ENCODE measurements around the gene KNSTRN.

KNSTRN gene

GRCh38 chr15:40399370-40399769 lies 16.8 kb downstream of the KNSTRN start:
- DNase-seq (ENCODE audit: low read depth), result no peak

- DNase-seq (ENCODE audit: low read depth), result peak; percentile 94
These were observed 23.2 kb downstream of the KNSTRN start, which contains the start of gene IVD for GRCh38 chr15:40405501-40406381. TSS of gene IVD (plus strand) at chr15:40405795. CDS start at chr15:40405828, 33 bp downstream.

- DNase-seq (ENCODE audit: low read depth), result no peak
These were observed 24.9 kb downstream of the KNSTRN start for GRCh38 chr15:40407330-40407990.

- DNase-seq (ENCODE audit: low read depth), result no peak
These were observed 26.8 kb downstream of the KNSTRN start for GRCh38 chr15:40409366-40409765.

- no peak for DNase-seq (ENCODE audit: low read depth)
These were observed 28.0 kb downstream of the KNSTRN start for GRCh38 chr15:40410476-40410875.

- DNase-seq (ENCODE audit: low read depth), result no peak
These were observed 29.7 kb downstream of the KNSTRN start for GRCh38 chr15:40412095-40412759.

- DNase-seq (ENCODE audit: low read depth), result no peak
These were observed 30.5 kb downstream of the KNSTRN start for GRCh38 chr15:40413036-40413435.

- no peak for DNase-seq (ENCODE audit: low read depth)
These were observed 32.3 kb downstream of the KNSTRN start for GRCh38 chr15:40414816-40415215.

GRCh38 chr15:40415226-40415625 lies 32.7 kb downstream of the KNSTRN start:
- no peak for DNase-seq (ENCODE audit: low read depth)

- no peak for DNase-seq (ENCODE audit: low read depth)
These were observed 33.5 kb downstream of the KNSTRN start for GRCh38 chr15:40416056-40416455.

GRCh38 chr15:40418126-40418525 lies 35.6 kb downstream of the KNSTRN start:
- DNase-seq (ENCODE audit: low read depth), result no peak

- no peak for DNase-seq (ENCODE audit: low read depth)
These were observed 37.7 kb downstream of the KNSTRN start for GRCh38 chr15:40420071-40420713.

- DNase-seq (ENCODE audit: low read depth), result no peak
These were observed 38.3 kb downstream of the KNSTRN start for GRCh38 chr15:40420793-40421192.

- DNase-seq (ENCODE audit: low read depth), result peak; percentile 18
These were observed 39.0 kb downstream of the KNSTRN start for GRCh38 chr15:40421246-40422157.

GRCh38 chr15:40424483-40425115 lies 42.1 kb downstream of the KNSTRN start:
- DNase-seq (ENCODE audit: low read depth), result no peak

- no peak for DNase-seq (ENCODE audit: low read depth)
These were observed 43.2 kb downstream of the KNSTRN start for GRCh38 chr15:40425681-40426080.

- DNase-seq (ENCODE audit: low read depth), result no peak
These were observed 44.7 kb downstream of the KNSTRN start for GRCh38 chr15:40427188-40427587.

GRCh38 chr15:40428185-40428584 lies 45.7 kb downstream of the KNSTRN start:
- no peak for DNase-seq (ENCODE audit: low read depth)

- DNase-seq (ENCODE audit: low read depth), result no peak
These were observed 46.7 kb downstream of the KNSTRN start for GRCh38 chr15:40429068-40429710.

- peak; percentile 73 for DNase-seq (ENCODE audit: low read depth)
These were observed 47.8 kb downstream of the KNSTRN start for GRCh38 chr15:40430271-40430805.

Measured in stromal cell of bone marrow (primary cell).